K562 (cell line): ENCODE measurements around the gene LRP1-AS. TPM values are rescaled to one million over a fixed set of nuclear protein-coding genes. Genes with fewer than 3 reads are reported as not detected.

Experiments
- CBX5 ChIP-seq: IDR thresholded peaks from 2 replicates; pipeline ENCODE4 v1.6.1; 2014; ENCODE audit warnings: low read depth, borderline replicate concordance
- CHD1 ChIP-seq: fragments of 200-600 bp; sonication (generic); IDR thresholded peaks from one replicate; pipeline ENCODE4 v1.6.1; 2012; ENCODE audit warnings: mild to moderate bottlenecking, moderate library complexity, low read length, inconsistent platforms
- DACH1 ChIP-seq: fragments of 450-650 bp; IDR thresholded peaks from 2 replicates; pipeline ENCODE4 v1.6.1; 2018; ENCODE audit not compliant: partially characterized antibody
- ELF4 ChIP-seq: fragments of 450-650 bp; formaldehyde crosslinking; IDR thresholded peaks from 2 replicates; pipeline ENCODE4 v1.4.0; 2022; ENCODE audit warnings: missing genetic modification characterization
- EP300 ChIP-seq: IDR thresholded peaks from 2 replicates; pipeline ENCODE4 v1.6.1; 2012; ENCODE audit warnings: low read length, improper control_type of control experiment
- ESRRA ChIP-seq: fragments of 450-650 bp; IDR thresholded peaks from 2 replicates; pipeline ENCODE4 v1.6.1; 2014; ENCODE audit warnings: low read depth, mild to moderate bottlenecking, moderate library complexity, borderline replicate concordance
- ETS1 ChIP-seq: conservative IDR thresholded peaks from 2 replicates; pipeline ENCODE4 v1.6.1; 2011; ENCODE audit warnings: low read depth, mild to moderate bottlenecking, low read length; ENCODE audit not compliant: control insufficient read depth
- ETV6 ChIP-seq, 3 experiments: fragments of 150-350 bp in 1 of 3; sonication (generic) in 1 of 3; formaldehyde crosslinking in 1 of 3; IDR thresholded peaks; 2 replicates each; pipeline versions ENCODE4 v1.6.1 to v1.8.0; 2014 to 2022; ENCODE audit warnings: borderline replicate concordance in 2 of 3, low read depth in 2 of 3, antibody characterized with exemption in 1 of 3, low read length in 1 of 3, mild to moderate bottlenecking in 1 of 3, missing genetic modification reagents in 1 of 3
- FIP1L1 ChIP-seq: fragments of 200-400 bp; formaldehyde crosslinking; IDR thresholded peaks from 2 replicates; pipeline ENCODE4 v1.6.1; 2018; ENCODE audit warnings: mild to moderate bottlenecking, low read depth, low read length; ENCODE audit not compliant: poor library complexity, severe bottlenecking
- GATAD2A ChIP-seq: fragments of 450-650 bp; IDR thresholded peaks from 2 replicates; pipeline ENCODE4 v1.6.1; 2017
- ILK ChIP-seq: fragments of 450-650 bp; IDR thresholded peaks from 2 replicates; pipeline ENCODE4 v1.6.1; 2016; ENCODE audit warnings: missing genetic modification characterization, low read depth, mild to moderate bottlenecking, missing compliant biosample characterization, moderate library complexity, borderline replicate concordance
- IRF9 ChIP-seq: fragments of 450-650 bp; IDR thresholded peaks from 2 replicates; pipeline ENCODE4 v1.6.1; 2016; ENCODE audit warnings: missing biosample characterization, missing genetic modification characterization
- PHB ChIP-seq: fragments of 250-450 bp; sonication (Bioruptor Pico); IDR thresholded peaks from 2 replicates; pipeline ENCODE4 v1.5.0; 2021
- SIX5 ChIP-seq, 2 experiments: IDR thresholded peaks; 2 replicates each; pipeline ENCODE4 v1.6.1; 2011; ENCODE audit warnings: low read length in 2 of 2, borderline replicate concordance in 1 of 2, low read depth in 1 of 2, mild to moderate bottlenecking in 1 of 2, moderate library complexity in 1 of 2; ENCODE audit not compliant: insufficient read depth in 1 of 2
- SMAD4 ChIP-seq: fragments of 250-450 bp; sonication (Bioruptor Pico); conservative IDR thresholded peaks from 2 replicates; pipeline ENCODE4 v1.8.0; 2021; ENCODE audit warnings: inconsistent platforms, mild to moderate bottlenecking, moderate library complexity
- SMARCA5 ChIP-seq: fragments of 450-650 bp; IDR thresholded peaks from 2 replicates; pipeline ENCODE4 v1.6.1; 2016
- THRAP3 ChIP-seq: fragments of 450-650 bp; IDR thresholded peaks from 2 replicates; pipeline ENCODE4 v1.6.1; 2016; ENCODE audit warnings: mild to moderate bottlenecking, inconsistent platforms, borderline replicate concordance
- ZC3H8 ChIP-seq: fragments of 450-650 bp; IDR thresholded peaks from 2 replicates; pipeline ENCODE4 v1.6.1; 2017
- ZFP91 ChIP-seq: sonication (generic); formaldehyde crosslinking; IDR thresholded peaks from 2 replicates; pipeline ENCODE4 v1.8.0; 2022; ENCODE audit warnings: mild to moderate bottlenecking, missing genetic modification reagents
- ZKSCAN3 ChIP-seq: fragments of 250-450 bp; sonication (Bioruptor Pico); IDR thresholded peaks from 2 replicates; pipeline ENCODE4 v1.4.0; 2020
- ZNF23 ChIP-seq: fragments of 250-450 bp; sonication (Bioruptor Pico); IDR thresholded peaks from 2 replicates; pipeline ENCODE4 v1.4.0; 2020; ENCODE audit warnings: mild to moderate bottlenecking
- ZNF232 ChIP-seq: sonication (generic); formaldehyde crosslinking; IDR thresholded peaks from 2 replicates; pipeline ENCODE4 v1.8.0; 2022; ENCODE audit warnings: mild to moderate bottlenecking, missing genetic modification reagents
- ZNF395 ChIP-seq: fragments of 200-800 bp; sonication (Bioruptor generic); IDR thresholded peaks from 2 replicates; pipeline ENCODE4 v1.6.1; 2017; ENCODE audit warnings: missing genetic modification characterization, missing compliant biosample characterization
- ZNF785 ChIP-seq: fragments of 250-450 bp; sonication (Bioruptor Pico); IDR thresholded peaks from 2 replicates; pipeline ENCODE4 v1.4.0; 2020; ENCODE audit warnings: mild to moderate bottlenecking
- polyA plus RNA-seq, 8 experiments: library from polyadenylated mRNA; depleted of rRNA in 4 of 8; stranded (reverse) in 5 of 8; unstranded in 3 of 8; fragments of >200 nt; fragmentation: Nextera tagmentation in 2 of 8; fragmentation: Illumina TruSeq in 1 of 8; extraction: Ambion mirVana in 2 of 8; extraction: Trizol in 1 of 8; gene quantifications; 2 replicates each; pipeline versions ENCODE4 v1.2.1 to v1.2.3, GENCODE V29; 2011 to 2014; ENCODE audit warnings: inconsistent platforms in 1 of 8, missing spikeins in 1 of 8
- total RNA-seq, 7 experiments: library from RNA; depleted of rRNA in 6 of 7; stranded (reverse); fragments of >200 nt in 6 of 7; fragmentation: Illumina TruSeq in 2 of 7; extraction: Trizol in 2 of 7; gene quantifications; 2 replicates each; pipeline versions ENCODE4 v1.2.1 to v1.2.3, GENCODE V29; 2011 to 2021; ENCODE audit warnings: low replicate concordance in 1 of 7

LRP1-AS gene
- total and polyA plus RNA-seq, 9 of the 15 experiments (the other 6 are each of a cell fraction or from before 2014, with no cell fraction given) = not detected

- no peak for TF ChIP-seq IRF9 (tag)
- no peak for TF ChIP-seq ZNF395
- TF ChIP-seq ILK (tag) = no peak
- TF ChIP-seq EP300 = peak; percentile 25; the same call in 1 of the 2 replicates
- no peak for TF ChIP-seq ZNF785 (CRISPR knock-in tag)
- TF ChIP-seq ZNF23 = no peak
- TF ChIP-seq PHB (CRISPR knock-in tag) = no peak
- no peak for TF ChIP-seq ZC3H8
- TF ChIP-seq ZKSCAN3 (CRISPR knock-in tag) = no peak
- TF ChIP-seq ZNF232 (CRISPR knock-in tag) = no peak
- no peak for TF ChIP-seq GATAD2A
- no peak for TF ChIP-seq ZFP91 (CRISPR knock-in tag)
- no peak for TF ChIP-seq FIP1L1
- TF ChIP-seq SMARCA5 = no peak
- no peak for TF ChIP-seq SIX5 (IDR thresholded peaks at IDR 0.05; ENCODE audit: borderline replicate concordance in 1 of 2, insufficient read depth in 1 of 2, low read depth in 1 of 2, low read length in 2 of 2)
- TF ChIP-seq DACH1 = no peak
- no peak for TF ChIP-seq CBX5
- TF ChIP-seq CHD1 = peak; percentile 67
- TF ChIP-seq ESRRA = 0 out of 2 replicates have a peak, but pooled peaks have one; percentile 20
- TF ChIP-seq ETV6 (IDR thresholded peaks at IDR 0.05; ENCODE audit: borderline replicate concordance in 1 of 2, low read depth in 2 of 2, low read length in 1 of 2) = no peak
- no peak for TF ChIP-seq ETV6 (CRISPR knock-in tag; IDR thresholded peaks at IDR 0.05; ENCODE audit: borderline replicate concordance)
- no peak for TF ChIP-seq SMAD4 (CRISPR knock-in tag)
- no peak for TF ChIP-seq ETS1
- TF ChIP-seq THRAP3 = no peak
- TF ChIP-seq ELF4 (CRISPR knock-in tag) = no peak
These were observed 37.1 kb downstream of the LRP1-AS start (continued) for GRCh38 chr12:57110104-57111030.
